GM21447 (cell line): ENCODE measurements around the gene ULK4.
"Not testable (repeated sequence)": the region's sequence is repeated elsewhere in the genome, so short reads cannot be mapped to it uniquely, and the experiment has no call there.

Experiments used
- ATAC-seq: cut with Tn5 transposase; IDR thresholded peaks from one replicate; pipeline ENCODE4 v1.9.1; 2021; ENCODE audit not compliant: unreplicated experiment

ULK4 gene

GRCh38 chr3:41961751-41962679, at the start of gene ULK4:
Gene ULK4, minus strand, starts transcription at chr3:41962103. Its CDS starts 7,344 bp downstream, at chr3:41954759.
- peak; percentile 92 for ATAC-seq

GRCh38 chr3:42010530-42010929, 48.6 kb upstream of the ULK4 start:
- ATAC-seq = no peak

GRCh38 chr3:42009456-42009855, 47.6 kb upstream of the ULK4 start:
- no peak for ATAC-seq

- no peak for ATAC-seq
Measured at GRCh38 chr3:42007785-42008184, 45.9 kb upstream of the ULK4 start.

GRCh38 chr3:42005401-42005800, 43.5 kb upstream of the ULK4 start:
- ATAC-seq = no peak

GRCh38 chr3:42002790-42003189, 40.9 kb upstream of the ULK4 start:
- no peak for ATAC-seq

- ATAC-seq = no peak
Measured at GRCh38 chr3:42001777-42002176, 39.9 kb upstream of the ULK4 start.

- ATAC-seq = no peak
Measured at GRCh38 chr3:41999909-42000308, 38.0 kb upstream of the ULK4 start.

- ATAC-seq = no peak
Measured at GRCh38 chr3:41997702-41998550, 36.0 kb upstream of the ULK4 start.

- ATAC-seq = no peak
Measured at GRCh38 chr3:41991437-41991836, 29.5 kb upstream of the ULK4 start.

GRCh38 chr3:41989518-41989917, 27.6 kb upstream of the ULK4 start:
- no peak for ATAC-seq

GRCh38 chr3:41987627-41988026, 25.7 kb upstream of the ULK4 start:
- ATAC-seq = no peak

GRCh38 chr3:41986561-41986960, 24.7 kb upstream of the ULK4 start:
- no peak for ATAC-seq

GRCh38 chr3:41985018-41985417, 23.1 kb upstream of the ULK4 start:
- ATAC-seq = no peak

- ATAC-seq = not testable (repeated sequence)
Measured at GRCh38 chr3:41983091-41983490, 21.2 kb upstream of the ULK4 start.

GRCh38 chr3:41977401-41977800, 15.5 kb upstream of the ULK4 start:
- ATAC-seq = not testable (repeated sequence)

GRCh38 chr3:41975416-41976103, 13.7 kb upstream of the ULK4 start:
- ATAC-seq = no peak

- ATAC-seq = no peak
Measured at GRCh38 chr3:41974223-41974622, 12.3 kb upstream of the ULK4 start.

GRCh38 chr3:41972802-41973201, 10.9 kb upstream of the ULK4 start:
- no peak for ATAC-seq

- ATAC-seq = no peak
Measured at GRCh38 chr3:41966206-41966605, 4.3 kb upstream of the ULK4 start.

GRCh38 chr3:41963823-41964222, 1.9 kb upstream of the ULK4 start:
- ATAC-seq = no peak
